ENCODE results near the gene L3MBTL3.

DNA sequence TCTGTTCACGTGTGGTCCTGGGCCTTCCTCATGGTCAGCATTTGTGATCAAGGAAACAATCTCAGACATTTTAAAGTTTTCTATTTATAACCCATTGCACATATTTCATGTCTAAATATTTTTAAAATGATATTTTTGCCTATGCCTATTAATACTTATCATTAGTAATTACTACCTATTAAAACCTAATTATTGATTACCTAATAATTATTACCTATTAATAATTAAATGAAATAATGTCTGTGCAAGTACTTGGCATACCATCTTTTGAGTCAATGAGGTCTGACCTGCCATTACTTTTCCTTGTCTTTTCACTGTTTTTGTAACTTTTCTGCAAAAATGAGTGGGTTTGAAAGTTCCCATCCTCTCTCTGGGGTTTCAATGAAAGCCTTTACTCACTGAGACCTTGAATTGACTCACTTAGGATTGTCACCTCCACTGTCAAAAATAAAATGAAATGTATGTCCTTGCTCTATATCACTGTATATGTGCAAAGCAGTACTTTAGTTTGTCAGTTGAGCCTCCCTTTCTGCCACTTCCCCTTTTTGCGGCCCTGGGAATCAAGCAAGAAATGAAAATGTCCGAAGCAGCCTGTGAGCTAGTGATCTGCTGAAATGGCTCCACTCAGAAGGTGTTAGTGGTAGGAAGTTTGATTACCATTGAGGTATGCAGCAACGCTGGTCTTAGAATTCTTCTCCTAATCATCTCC, 87.8 kb downstream of the L3MBTL3 start:
- TF ChIP-seq CTCF (conservative IDR thresholded peaks at IDR 0.05; ENCODE audit: low read depth in 2 of 2) (no peak), POLR2AphosphoS5 (IDR thresholded peaks at IDR 0.05; ENCODE audit: low read depth) (no peak)
- TF ChIP-seq, protein P1, sequence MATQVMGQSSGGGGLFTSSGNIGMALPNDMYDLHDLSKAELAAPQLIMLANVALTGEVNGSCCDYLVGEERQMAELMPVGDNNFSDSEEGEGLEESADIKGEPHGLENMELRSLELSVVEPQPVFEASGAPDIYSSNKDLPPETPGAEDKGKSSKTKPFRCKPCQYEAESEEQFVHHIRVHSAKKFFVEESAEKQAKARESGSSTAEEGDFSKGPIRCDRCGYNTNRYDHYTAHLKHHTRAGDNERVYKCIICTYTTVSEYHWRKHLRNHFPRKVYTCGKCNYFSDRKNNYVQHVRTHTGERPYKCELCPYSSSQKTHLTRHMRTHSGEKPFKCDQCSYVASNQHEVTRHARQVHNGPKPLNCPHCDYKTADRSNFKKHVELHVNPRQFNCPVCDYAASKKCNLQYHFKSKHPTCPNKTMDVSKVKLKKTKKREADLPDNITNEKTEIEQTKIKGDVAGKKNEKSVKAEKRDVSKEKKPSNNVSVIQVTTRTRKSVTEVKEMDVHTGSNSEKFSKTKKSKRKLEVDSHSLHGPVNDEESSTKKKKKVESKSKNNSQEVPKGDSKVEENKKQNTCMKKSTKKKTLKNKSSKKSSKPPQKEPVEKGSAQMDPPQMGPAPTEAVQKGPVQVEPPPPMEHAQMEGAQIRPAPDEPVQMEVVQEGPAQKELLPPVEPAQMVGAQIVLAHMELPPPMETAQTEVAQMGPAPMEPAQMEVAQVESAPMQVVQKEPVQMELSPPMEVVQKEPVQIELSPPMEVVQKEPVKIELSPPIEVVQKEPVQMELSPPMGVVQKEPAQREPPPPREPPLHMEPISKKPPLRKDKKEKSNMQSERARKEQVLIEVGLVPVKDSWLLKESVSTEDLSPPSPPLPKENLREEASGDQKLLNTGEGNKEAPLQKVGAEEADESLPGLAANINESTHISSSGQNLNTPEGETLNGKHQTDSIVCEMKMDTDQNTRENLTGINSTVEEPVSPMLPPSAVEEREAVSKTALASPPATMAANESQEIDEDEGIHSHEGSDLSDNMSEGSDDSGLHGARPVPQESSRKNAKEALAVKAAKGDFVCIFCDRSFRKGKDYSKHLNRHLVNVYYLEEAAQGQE (IDR thresholded peaks at IDR 0.05; ENCODE audit: unreplicated experiment) = no peak

Data from GM23338 (cell line).